Measurements from ENCODE around the gene MYO9B.

MYO9B gene

GRCh38 chr19:17123041-17123440 lies 47.5 kb downstream of the MYO9B start:
- Histone ChIP-seq H3K4me1 (ENCODE audit: control insufficient read depth in 1 of 2, insufficient read depth in 1 of 2, low read depth in 1 of 2, low read length in 1 of 2) (peaks cover 75 to 78% of the 10 kb centered on the region in 2 experiments), H3K36me3 (peaks cover 23% of the 10 kb centered on the region), H3K9me3 (no peaks in the 10 kb centered on the region), H3K27me3 (no peaks in the 10 kb centered on the region), H3K27ac (peak overlapping the region; percentile 97), H3K4me3 (ENCODE audit: low read depth in 1 of 2, low read length in 1 of 2) (no peak overlapping the region)
- no peak for TF ChIP-seq CTCF (IDR thresholded peaks at IDR 0.05)

GRCh38 chr19:17124025-17124424 lies 48.4 kb downstream of the MYO9B start:
- Histone ChIP-seq H3K4me3 (ENCODE audit: low read depth in 1 of 2, low read length in 1 of 2) (no peak overlapping the region), H3K4me1 (ENCODE audit: control insufficient read depth in 1 of 2, insufficient read depth in 1 of 2, low read depth in 1 of 2, low read length in 1 of 2) (peaks cover 73 to 75% of the 10 kb centered on the region in 2 experiments), H3K36me3 (peaks cover 29% of the 10 kb centered on the region), H3K9me3 (no peaks in the 10 kb centered on the region), H3K27ac (peak overlapping the region; percentile 97), H3K27me3 (no peaks in the 10 kb centered on the region)
- no peak for TF ChIP-seq CTCF (IDR thresholded peaks at IDR 0.05)

- Histone ChIP-seq H3K4me1 (ENCODE audit: control insufficient read depth in 1 of 2, insufficient read depth in 1 of 2, low read depth in 1 of 2, low read length in 1 of 2) (peaks cover 69 to 71% of the 10 kb centered on the region in 2 experiments), H3K27me3 (no peaks in the 10 kb centered on the region), H3K27ac (peak overlapping the region; percentile 97), H3K9me3 (no peaks in the 10 kb centered on the region), H3K4me3 (ENCODE audit: low read depth in 1 of 2, low read length in 1 of 2) (peak overlapping the region; percentile 55 to 56), H3K36me3 (peaks cover 24% of the 10 kb centered on the region)
- no peak for TF ChIP-seq CTCF (IDR thresholded peaks at IDR 0.05)
Observed at GRCh38 chr19:17125062-17125727, 49.6 kb downstream of the MYO9B start.

- TF ChIP-seq CTCF (IDR thresholded peaks at IDR 0.05), result no peak
- H3K9me3 ChIP-seq, result no peaks in the 10 kb centered on the region
- H3K36me3 ChIP-seq, result peaks cover 21% of the 10 kb centered on the region
- peak overlapping the region; percentile 55 to 56 for H3K4me3 ChIP-seq (ENCODE audit: low read depth in 1 of 2, low read length in 1 of 2)
- peaks cover 65 to 66% of the 10 kb centered on the region in 2 experiments for H3K4me1 ChIP-seq (ENCODE audit: control insufficient read depth in 1 of 2, insufficient read depth in 1 of 2, low read depth in 1 of 2, low read length in 1 of 2)
- H3K27me3 ChIP-seq, result no peaks in the 10 kb centered on the region
- peak overlapping the region; percentile 97 for H3K27ac ChIP-seq
Observed at GRCh38 chr19:17125728-17126677, 50.4 kb downstream of the MYO9B start.

GRCh38 chr19:17127671-17128070 lies 52.1 kb downstream of the MYO9B start:
- no peaks in the 10 kb centered on the region for H3K27me3 ChIP-seq
- H3K9me3 ChIP-seq, result no peaks in the 10 kb centered on the region
- H3K27ac ChIP-seq, result peak overlapping the region; percentile 97
- TF ChIP-seq CTCF (IDR thresholded peaks at IDR 0.05), result no peak
- H3K4me3 ChIP-seq (ENCODE audit: low read depth in 1 of 2, low read length in 1 of 2), result no peak overlapping the region
- peaks cover 48 to 49% of the 10 kb centered on the region in 2 experiments for H3K4me1 ChIP-seq (ENCODE audit: control insufficient read depth in 1 of 2, insufficient read depth in 1 of 2, low read depth in 1 of 2, low read length in 1 of 2)
- H3K36me3 ChIP-seq, result peaks cover 21% of the 10 kb centered on the region

All from neutrophil (primary cell).